IPS-18a (cell line): ENCODE measurements around the gene TAOK2.

Experiments
- H3K27ac ChIP-seq: one replicate; pipeline ENCODE4 v1.5.1; 2013; ENCODE audit warnings: low read length
- H3K27me3 ChIP-seq: one replicate; pipeline ENCODE4 v1.6.1; 2013; ENCODE audit warnings: mild to moderate bottlenecking, low read length; ENCODE audit not compliant: control insufficient read depth, insufficient read depth
- H3K36me3 ChIP-seq: one replicate; pipeline ENCODE4 v1.6.1; 2013; ENCODE audit warnings: low read depth, low read length; ENCODE audit not compliant: control insufficient read depth
- H3K4me1 ChIP-seq: one replicate; pipeline ENCODE4 v1.6.1; 2013; ENCODE audit warnings: low read depth, low read length; ENCODE audit not compliant: control insufficient read depth
- H3K4me3 ChIP-seq: one replicate; pipeline ENCODE4 v1.5.1; 2013; ENCODE audit warnings: low read length
- H3K9ac ChIP-seq: one replicate; pipeline ENCODE4 v1.6.1; 2013; ENCODE audit warnings: mild to moderate bottlenecking, low read length, moderate library complexity
- H3K9me3 ChIP-seq: one replicate; pipeline ENCODE4 v1.6.1; 2013; ENCODE audit warnings: low read depth, low read length; ENCODE audit not compliant: control insufficient read depth

TAOK2 gene

DNA sequence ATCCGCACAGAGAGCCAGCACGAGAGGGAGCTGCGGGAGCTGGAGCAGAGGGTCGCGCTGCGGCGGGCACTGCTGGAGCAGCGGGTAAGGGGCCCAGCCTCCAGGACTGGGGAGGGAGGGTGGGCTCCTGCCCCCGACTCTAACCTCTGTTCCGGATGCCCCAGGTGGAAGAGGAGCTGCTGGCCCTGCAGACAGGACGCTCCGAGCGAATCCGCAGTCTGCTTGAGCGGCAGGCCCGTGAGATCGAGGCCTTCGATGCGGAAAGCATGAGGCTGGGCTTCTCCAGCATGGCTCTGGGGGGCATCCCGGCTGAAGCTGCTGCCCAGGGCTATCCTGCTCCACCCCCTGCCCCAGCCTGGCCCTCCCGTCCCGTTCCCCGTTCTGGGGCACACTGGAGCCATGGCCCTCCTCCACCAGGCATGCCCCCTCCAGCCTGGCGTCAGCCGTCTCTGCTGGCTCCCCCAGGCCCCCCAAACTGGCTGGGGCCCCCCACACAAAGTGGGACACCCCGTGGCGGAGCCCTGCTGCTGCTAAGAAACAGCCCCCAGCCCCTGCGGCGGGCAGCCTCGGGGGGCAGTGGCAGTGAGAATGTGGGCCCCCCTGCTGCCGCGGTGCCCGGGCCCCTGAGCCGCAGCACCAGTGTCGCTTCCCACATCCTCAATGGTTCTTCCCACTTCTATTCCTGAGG, 17.4 kb downstream of the TAOK2 start:
- H3K9ac ChIP-seq, result no peak overlapping the region
- no peak overlapping the region for H3K27ac ChIP-seq
- peaks cover 28% of the 10 kb centered on the region for H3K36me3 ChIP-seq
- H3K9me3 ChIP-seq, result no peaks in the 10 kb centered on the region
- no peaks in the 10 kb centered on the region for H3K27me3 ChIP-seq
- no peaks in the 10 kb centered on the region for H3K4me1 ChIP-seq
- H3K4me3 ChIP-seq, result no peak overlapping the region

- Histone ChIP-seq H3K9me3 (no peaks in the 10 kb centered on the region), H3K27me3 (no peaks in the 10 kb centered on the region), H3K4me3 (no peak overlapping the region), H3K36me3 (peaks cover 23% of the 10 kb centered on the region), H3K4me1 (no peaks in the 10 kb centered on the region), H3K9ac (no peak overlapping the region), H3K27ac (no peak overlapping the region)
These were observed 17.9 kb downstream of the TAOK2 start for GRCh38 chr16:29991571-29991904.

DNA sequence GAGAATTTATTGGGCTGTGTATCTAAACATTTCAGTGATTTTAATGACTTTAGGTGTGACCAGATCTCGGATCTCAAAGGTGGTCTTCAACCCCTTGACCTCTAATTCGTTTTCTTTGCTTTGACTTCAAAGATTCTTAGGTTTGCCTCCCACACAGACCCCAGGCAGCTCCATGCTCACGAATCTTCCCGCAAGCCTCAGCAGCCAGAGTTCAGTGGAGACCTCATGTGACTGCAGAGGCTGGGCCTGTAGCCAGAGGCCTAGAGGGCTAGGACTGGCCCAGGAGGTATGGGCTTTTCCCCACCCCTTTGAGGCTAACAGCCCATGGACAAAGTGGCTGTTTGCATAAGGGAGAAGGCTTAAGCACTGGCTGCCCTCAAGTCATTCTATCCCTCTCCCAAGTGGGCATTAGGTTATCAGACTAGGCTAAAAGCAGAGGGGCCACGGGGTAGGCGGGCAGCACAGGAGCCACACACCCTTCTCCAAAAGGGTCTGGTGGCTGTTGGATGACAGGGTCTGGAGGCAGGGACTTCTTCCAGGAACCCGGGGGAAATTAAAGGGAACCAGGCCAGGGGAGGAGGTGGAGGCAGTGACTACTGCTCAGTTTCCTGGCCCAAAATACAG, 18.8 kb downstream of the TAOK2 start:
- Histone ChIP-seq H3K4me3 (no peak overlapping the region), H3K27me3 (no peaks in the 10 kb centered on the region), H3K36me3 (peaks cover 16% of the 10 kb centered on the region), H3K27ac (no peak overlapping the region), H3K9me3 (no peaks in the 10 kb centered on the region), H3K4me1 (no peaks in the 10 kb centered on the region), H3K9ac (no peak overlapping the region)

GRCh38 chr16:29993191-29993902, 19.7 kb downstream of the TAOK2 start:
- no peak overlapping the region for H3K9ac ChIP-seq
- no peak overlapping the region for H3K27ac ChIP-seq
- H3K36me3 ChIP-seq, result peaks cover 17% of the 10 kb centered on the region

GRCh38 chr16:29993903-29994599, 20.4 kb downstream of the TAOK2 start:
- H3K4me3 ChIP-seq, result no peak overlapping the region
- peak overlapping the region; percentile 86 for H3K9ac ChIP-seq
- no peaks in the 10 kb centered on the region for H3K27me3 ChIP-seq
- no peaks in the 10 kb centered on the region for H3K4me1 ChIP-seq
- H3K36me3 ChIP-seq, result peaks cover 20% of the 10 kb centered on the region
- H3K9me3 ChIP-seq, result no peaks in the 10 kb centered on the region
- H3K27ac ChIP-seq, result no peak overlapping the region

More at GRCh38 chr16:29993191-29993902, 19.7 kb downstream of the TAOK2 start:
- Histone ChIP-seq H3K4me1 (no peaks in the 10 kb centered on the region), H3K9me3 (no peaks in the 10 kb centered on the region), H3K27me3 (no peaks in the 10 kb centered on the region), H3K4me3 (no peak overlapping the region)

DNA sequence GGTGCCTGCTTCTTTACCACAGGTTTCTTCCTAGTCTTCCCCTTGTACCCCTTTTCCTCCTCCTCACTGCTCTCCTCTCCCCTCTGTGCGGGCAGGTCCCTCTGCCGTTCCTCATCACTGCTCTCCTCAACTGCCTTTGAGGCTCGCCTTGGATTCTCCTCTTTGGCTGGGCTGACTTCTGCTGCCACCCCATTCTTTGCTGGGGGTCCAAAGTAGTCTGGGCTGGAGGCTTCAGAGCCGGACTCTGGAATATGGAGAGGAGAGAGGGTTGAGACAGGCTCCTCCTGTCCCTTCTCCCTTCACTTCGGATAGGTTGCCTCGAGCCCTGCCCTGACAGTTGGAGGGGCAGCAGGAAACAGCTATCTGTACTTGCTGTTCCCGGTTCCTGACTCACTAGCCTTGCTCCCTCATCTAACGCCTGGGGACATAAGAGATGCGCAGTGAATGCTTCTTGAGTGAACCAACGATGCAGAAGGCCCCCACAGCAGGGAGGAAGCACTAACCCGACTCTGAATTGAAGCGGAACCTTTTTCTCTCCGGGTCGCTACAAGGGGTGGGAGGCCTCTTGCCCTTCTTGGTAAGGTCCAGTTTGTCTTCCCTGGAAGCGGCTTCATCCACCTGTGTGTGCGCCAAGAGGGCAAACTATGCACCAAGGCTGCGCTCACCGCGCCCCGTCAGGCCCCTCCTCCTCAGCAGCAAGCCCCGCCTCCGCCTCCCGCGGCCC, 21.1 kb downstream of the TAOK2 start:
- H3K4me3 ChIP-seq, result peak overlapping the region; percentile 80
- no peaks in the 10 kb centered on the region for H3K9me3 ChIP-seq
- no peaks in the 10 kb centered on the region for H3K4me1 ChIP-seq
- H3K27ac ChIP-seq, result peak overlapping the region; percentile 85
- peak overlapping the region; percentile 86 for H3K9ac ChIP-seq
- no peaks in the 10 kb centered on the region for H3K27me3 ChIP-seq
- H3K36me3 ChIP-seq, result peaks cover 20% of the 10 kb centered on the region

DNA sequence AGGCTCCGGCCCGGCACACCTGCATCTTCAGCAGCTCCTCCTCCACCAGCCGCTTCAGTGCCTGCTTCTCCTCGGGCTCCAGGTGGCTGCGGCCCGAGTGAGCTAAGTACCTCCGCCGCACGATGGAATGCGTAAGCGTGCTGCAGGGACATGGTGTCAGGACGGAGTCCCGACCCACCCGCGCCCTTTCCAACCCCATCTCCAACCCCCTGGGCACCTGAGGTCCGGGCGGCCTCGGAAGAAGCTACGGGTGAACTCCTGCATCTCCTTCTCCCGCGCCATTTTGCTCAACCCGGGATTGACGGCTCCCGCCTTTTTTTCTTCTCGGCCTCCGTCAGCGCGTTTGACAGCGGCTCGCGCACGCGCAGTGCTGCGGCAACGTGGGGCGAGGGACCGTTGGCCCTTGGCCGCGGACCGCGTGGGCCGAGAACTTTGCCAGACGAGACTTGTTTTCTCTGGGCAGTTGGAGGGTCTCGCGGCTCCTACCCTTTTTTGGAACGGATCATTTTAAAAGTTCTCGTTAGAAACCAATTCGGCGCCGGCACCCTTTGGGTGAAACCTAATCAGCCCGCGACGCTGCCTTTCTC, 21.7 kb downstream of the TAOK2 start, which contains the start of gene HIRIP3:
TSS of gene HIRIP3 (minus strand) at position 294 of the 587 bp plus-strand sequence. CDS start at position 282, 12 bp downstream.
- H3K9ac ChIP-seq, result peak within 1 kb of the TSS; percentile 86
- peaks cover 3% of the 10 kb centered on the region for H3K4me1 ChIP-seq
- peak within 1 kb of the TSS; percentile 80 for H3K4me3 ChIP-seq
- no peaks in the 10 kb centered on the region for H3K9me3 ChIP-seq
- H3K27me3 ChIP-seq, result no peaks in the 10 kb centered on the region
- peak within 1 kb of the TSS; percentile 85 for H3K27ac ChIP-seq
- H3K36me3 ChIP-seq, result peaks cover 14% of the 10 kb centered on the region

DNA sequence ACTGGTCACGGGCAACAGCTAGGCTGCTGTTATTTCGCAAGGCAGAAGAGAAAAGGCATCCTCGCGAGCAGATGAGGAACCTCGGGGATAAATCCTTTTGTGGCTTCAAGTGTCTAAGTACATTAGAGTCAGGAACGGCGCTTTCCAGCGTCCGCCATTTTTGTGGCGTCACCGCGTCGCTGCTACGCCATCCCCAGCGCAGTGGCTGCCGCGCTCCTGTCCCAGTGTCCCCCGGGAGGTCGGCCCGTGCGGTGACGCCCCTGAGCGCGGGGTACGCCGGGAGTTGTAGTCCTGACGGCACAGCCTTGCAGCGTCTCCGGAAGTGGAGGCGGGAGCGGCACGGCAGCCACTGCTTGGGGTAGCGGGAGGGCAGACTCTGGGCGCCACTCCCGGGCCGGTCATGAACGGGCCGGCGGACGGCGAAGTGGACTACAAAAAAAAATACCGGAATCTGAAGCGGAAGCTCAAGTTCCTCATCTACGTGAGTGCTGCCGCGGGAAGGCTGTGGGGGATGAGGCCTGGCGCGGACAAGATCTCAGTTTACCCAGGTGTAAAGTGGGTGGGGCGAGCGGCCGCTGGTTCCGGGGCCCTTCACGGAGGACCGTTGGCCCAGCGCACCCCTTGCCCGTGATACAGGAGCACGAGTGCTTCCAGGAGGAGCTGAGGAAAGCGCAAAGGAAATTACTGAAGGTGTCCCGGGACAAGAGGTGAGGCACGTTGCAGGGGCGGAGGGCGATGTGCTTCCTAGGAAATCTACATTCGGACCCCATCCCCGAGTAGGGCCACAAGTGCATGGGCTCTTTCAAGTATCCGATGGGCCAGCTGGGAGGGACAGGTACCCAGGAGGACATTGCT, 22.5 kb downstream of the TAOK2 start, which contains the start of gene INO80E:
TSS of gene INO80E (plus strand) at position 331 of the 855 bp plus-strand sequence. CDS start at position 401, 70 bp downstream.
- Histone ChIP-seq H3K9ac (peak within 1 kb of the TSS; percentile 86), H3K4me3 (peak within 1 kb of the TSS; percentile 80), H3K36me3 (peaks cover 12% of the 10 kb centered on the region), H3K27me3 (no peaks in the 10 kb centered on the region), H3K4me1 (peaks cover 4% of the 10 kb centered on the region), H3K27ac (peak within 1 kb of the TSS; percentile 85), H3K9me3 (no peaks in the 10 kb centered on the region)

GRCh38 chr16:29996766-29997250, 23.1 kb downstream of the TAOK2 start:
- H3K27me3 ChIP-seq, result no peaks in the 10 kb centered on the region
- H3K36me3 ChIP-seq, result peaks cover 12% of the 10 kb centered on the region
- H3K9me3 ChIP-seq, result no peaks in the 10 kb centered on the region
- peak overlapping the region; percentile 86 for H3K9ac ChIP-seq
- H3K27ac ChIP-seq, result no peak overlapping the region
- peaks cover 4% of the 10 kb centered on the region for H3K4me1 ChIP-seq
- H3K4me3 ChIP-seq, result peak overlapping the region; percentile 80

- Histone ChIP-seq H3K27me3 (no peaks in the 10 kb centered on the region), H3K27ac (no peak overlapping the region), H3K36me3 (peaks cover 5% of the 10 kb centered on the region), H3K9ac (no peak overlapping the region), H3K4me1 (peaks cover 4% of the 10 kb centered on the region), H3K4me3 (no peak overlapping the region), H3K9me3 (no peaks in the 10 kb centered on the region)
These were observed 25.9 kb downstream of the TAOK2 start for GRCh38 chr16:29999605-30000004.
